Right lobe of liver (tissue), 4 donors: ENCODE data around the gene ABHD16B.

Experiments
- POLR2A ChIP-seq: fragments of 450-650 bp; IDR thresholded peaks from one replicate; pipeline ENCODE4 v1.6.1; 2017; ENCODE audit warnings: antibody characterized with exemption, mild to moderate bottlenecking
- TF ChIP-seq, protein P1 (sequence below), 4 donors: fragments of 200-600 bp in 3 of 4; fragments of 450-650 bp in 1 of 4; IDR thresholded peaks; one replicate each; pipeline versions ENCODE4 v1.5.1 to v1.8.0; 2016 to 2022; ENCODE audit warnings: antibody characterized with exemption in 4 of 4, mild to moderate bottlenecking in 2 of 4
- donor health status: DM: no; HTN: no; CAD: no.
- donor health status: DM: no; HTN: no; CAD: no.
- donor health status: DM: no; HTN: yes; CAD: no.

DNA sequence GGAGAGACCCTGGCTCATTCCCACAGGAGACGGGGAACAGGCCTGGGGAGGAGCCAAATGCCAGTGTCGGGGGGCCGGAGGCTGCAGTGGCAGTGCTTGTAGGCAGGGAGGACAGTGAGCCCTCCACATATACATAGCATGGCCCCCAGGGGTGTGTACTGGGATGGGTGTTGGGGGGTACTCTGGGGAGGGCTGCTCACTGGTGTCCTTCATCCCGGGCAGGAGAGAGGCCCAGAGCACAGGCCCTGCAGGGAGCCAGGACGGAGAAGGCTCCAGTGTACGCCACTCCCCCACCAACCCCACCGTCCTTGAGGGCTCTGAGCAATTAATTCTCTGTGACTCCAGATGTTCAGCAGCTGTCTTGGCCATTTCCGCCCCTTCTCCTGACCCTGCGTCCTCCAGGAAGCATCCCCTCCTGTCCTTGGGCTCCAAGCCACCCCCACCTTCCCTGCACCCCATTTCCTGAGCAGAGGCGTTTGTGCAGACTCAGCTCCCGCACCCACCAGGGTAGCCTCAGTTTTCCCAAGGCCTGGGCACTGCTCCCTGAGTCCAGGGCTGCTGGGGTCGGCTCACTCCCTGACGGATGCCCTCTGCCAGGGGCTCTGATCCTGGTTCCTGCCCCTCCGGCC, 3.4 kb upstream of the ABHD16B start:
- TF ChIP-seq, protein P1, sequence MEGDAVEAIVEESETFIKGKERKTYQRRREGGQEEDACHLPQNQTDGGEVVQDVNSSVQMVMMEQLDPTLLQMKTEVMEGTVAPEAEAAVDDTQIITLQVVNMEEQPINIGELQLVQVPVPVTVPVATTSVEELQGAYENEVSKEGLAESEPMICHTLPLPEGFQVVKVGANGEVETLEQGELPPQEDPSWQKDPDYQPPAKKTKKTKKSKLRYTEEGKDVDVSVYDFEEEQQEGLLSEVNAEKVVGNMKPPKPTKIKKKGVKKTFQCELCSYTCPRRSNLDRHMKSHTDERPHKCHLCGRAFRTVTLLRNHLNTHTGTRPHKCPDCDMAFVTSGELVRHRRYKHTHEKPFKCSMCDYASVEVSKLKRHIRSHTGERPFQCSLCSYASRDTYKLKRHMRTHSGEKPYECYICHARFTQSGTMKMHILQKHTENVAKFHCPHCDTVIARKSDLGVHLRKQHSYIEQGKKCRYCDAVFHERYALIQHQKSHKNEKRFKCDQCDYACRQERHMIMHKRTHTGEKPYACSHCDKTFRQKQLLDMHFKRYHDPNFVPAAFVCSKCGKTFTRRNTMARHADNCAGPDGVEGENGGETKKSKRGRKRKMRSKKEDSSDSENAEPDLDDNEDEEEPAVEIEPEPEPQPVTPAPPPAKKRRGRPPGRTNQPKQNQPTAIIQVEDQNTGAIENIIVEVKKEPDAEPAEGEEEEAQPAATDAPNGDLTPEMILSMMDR (IDR thresholded peaks at IDR 0.05) = no peak
- no peak for TF ChIP-seq POLR2A
